Measurements from ENCODE around the gene SUSD6. TPM values are rescaled to one million over a fixed set of nuclear protein-coding genes. Genes with fewer than 3 reads are reported as not detected.

Gene SUSD6
- total RNA-seq, 2 experiments from 2014 or later: 23.1 to 43.6 TPM

DNA sequence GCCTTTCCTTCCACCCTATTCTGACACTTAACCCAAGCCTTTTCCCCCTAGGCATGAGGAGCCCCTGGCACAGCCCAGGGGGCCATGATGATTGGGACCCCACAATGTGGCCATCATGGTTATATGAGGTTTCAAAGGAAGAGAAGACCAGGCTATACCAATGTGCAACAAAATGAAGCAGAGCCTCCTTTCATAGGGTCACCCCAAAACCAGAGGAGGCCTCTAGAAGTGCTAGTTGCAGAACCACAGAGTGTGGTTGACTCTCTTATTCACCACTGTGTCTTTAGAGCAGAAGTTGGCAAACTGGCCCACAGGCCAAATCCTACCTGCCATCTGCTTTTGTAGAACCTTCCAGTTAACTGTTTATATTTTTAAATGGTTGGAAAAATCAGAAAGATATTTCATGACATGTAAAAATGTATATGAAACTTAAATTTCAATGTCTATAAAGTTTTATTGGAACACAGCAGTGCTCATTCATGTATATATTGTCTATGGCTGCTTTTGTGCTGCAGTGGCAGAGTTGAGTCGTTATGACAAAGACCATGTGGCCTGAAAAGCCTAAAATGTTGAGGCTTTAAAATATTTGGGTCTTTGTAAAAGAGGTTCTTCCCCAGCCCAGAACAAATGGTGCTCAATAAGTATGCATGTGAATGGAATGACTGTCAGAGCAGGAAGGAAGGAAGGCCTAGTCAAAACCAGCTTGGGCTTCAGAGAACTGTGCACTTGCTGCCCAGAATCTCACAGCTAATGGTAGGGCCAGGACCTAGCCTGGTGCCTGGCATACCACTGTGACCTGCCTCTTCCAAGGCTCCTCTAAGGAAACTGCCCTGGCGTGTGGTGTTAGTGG, 49.2 kb downstream of the SUSD6 start:
- TF ChIP-seq, protein P1, sequence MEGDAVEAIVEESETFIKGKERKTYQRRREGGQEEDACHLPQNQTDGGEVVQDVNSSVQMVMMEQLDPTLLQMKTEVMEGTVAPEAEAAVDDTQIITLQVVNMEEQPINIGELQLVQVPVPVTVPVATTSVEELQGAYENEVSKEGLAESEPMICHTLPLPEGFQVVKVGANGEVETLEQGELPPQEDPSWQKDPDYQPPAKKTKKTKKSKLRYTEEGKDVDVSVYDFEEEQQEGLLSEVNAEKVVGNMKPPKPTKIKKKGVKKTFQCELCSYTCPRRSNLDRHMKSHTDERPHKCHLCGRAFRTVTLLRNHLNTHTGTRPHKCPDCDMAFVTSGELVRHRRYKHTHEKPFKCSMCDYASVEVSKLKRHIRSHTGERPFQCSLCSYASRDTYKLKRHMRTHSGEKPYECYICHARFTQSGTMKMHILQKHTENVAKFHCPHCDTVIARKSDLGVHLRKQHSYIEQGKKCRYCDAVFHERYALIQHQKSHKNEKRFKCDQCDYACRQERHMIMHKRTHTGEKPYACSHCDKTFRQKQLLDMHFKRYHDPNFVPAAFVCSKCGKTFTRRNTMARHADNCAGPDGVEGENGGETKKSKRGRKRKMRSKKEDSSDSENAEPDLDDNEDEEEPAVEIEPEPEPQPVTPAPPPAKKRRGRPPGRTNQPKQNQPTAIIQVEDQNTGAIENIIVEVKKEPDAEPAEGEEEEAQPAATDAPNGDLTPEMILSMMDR (conservative IDR thresholded peaks at IDR 0.05; ENCODE audit: low read length): no peak
- no peak for TF ChIP-seq EZH2phosphoT487 (IDR thresholded peaks at IDR 0.05; ENCODE audit: borderline replicate concordance, low read depth, low read length)
- H3K79me2 ChIP-seq (ENCODE audit: insufficient read depth, low read depth, low read length): peaks cover 98% of the 10 kb centered on the region
- POLR2A ChIA-PET: interaction anchor here (0.7 to 1.6 kb wide), 2 partner anchors 26 to 52 kb away, joined by 3 to 5 read pairs; no protein-coding TSS in a partner anchor
- H3K4me1 ChIP-seq (ENCODE audit: insufficient read depth, low read length, poor library complexity, severe bottlenecking): peaks cover 60% of the 10 kb centered on the region
- H3K9me2 ChIP-seq (ENCODE audit: insufficient read depth, low read length): no peaks in the 10 kb centered on the region
- no peak overlapping the region for H3K4me2 ChIP-seq (ENCODE audit: low read length)
- intact Hi-C loops (cut with micrococcal nuclease; ENCODE audit: unreplicated experiment): no loop called here
- CTCF ChIA-PET (ENCODE audit: unreplicated experiment): no interaction called here
- no peak overlapping the region for H3K4me3 ChIP-seq (ENCODE audit: low read depth, low read length, poor library complexity, severe bottlenecking)
- BruUV-seq (replicated peaks): TSS peak; percentile 10
- H2AFZ ChIP-seq (ENCODE audit: low read length): no peak overlapping the region
- H3K36me3 ChIP-seq (ENCODE audit: insufficient read depth, low read length): peaks cover 76% of the 10 kb centered on the region
- no peak overlapping the region for H3K27ac ChIP-seq (ENCODE audit: low read depth, low read length, poor library complexity, severe bottlenecking)
- H4K20me1 ChIP-seq (ENCODE audit: insufficient read depth, low read length): peaks cover 52% of the 10 kb centered on the region
- DNase-seq (ENCODE audit: low spot score): no peak
- H3K9me3 ChIP-seq (ENCODE audit: low read length): no peaks in the 10 kb centered on the region

GRCh38 chr14:69661194-69661537, 49.8 kb downstream of the SUSD6 start:
- peaks cover 76% of the 10 kb centered on the region for H3K36me3 ChIP-seq (ENCODE audit: insufficient read depth, low read length)
- no TSS peak for BruUV-seq (replicated peaks)
- H3K4me2 ChIP-seq (ENCODE audit: low read length): no peak overlapping the region
- no peaks in the 10 kb centered on the region for H3K9me2 ChIP-seq (ENCODE audit: insufficient read depth, low read length)
- no peaks in the 10 kb centered on the region for H3K9me3 ChIP-seq (ENCODE audit: low read length)
- ChIA-PET POLR2A (interaction anchor here (0.7 to 1.6 kb wide), 3 partner anchors 27 to 52 kb away, joined by 3 to 5 read pairs (median 4); no protein-coding TSS in a partner anchor), CTCF (ENCODE audit: unreplicated experiment) (no interaction called here)
- no peak for TF ChIP-seq EZH2phosphoT487 (IDR thresholded peaks at IDR 0.05; ENCODE audit: borderline replicate concordance, low read depth, low read length)
- TF ChIP-seq, protein P1 (conservative IDR thresholded peaks at IDR 0.05; ENCODE audit: low read length): no peak
- H3K4me3 ChIP-seq (ENCODE audit: low read depth, low read length, poor library complexity, severe bottlenecking): no peak overlapping the region
- no peak overlapping the region for H2AFZ ChIP-seq (ENCODE audit: low read length)
- H4K20me1 ChIP-seq (ENCODE audit: insufficient read depth, low read length): peaks cover 56% of the 10 kb centered on the region
- H3K27ac ChIP-seq (ENCODE audit: low read depth, low read length, poor library complexity, severe bottlenecking): no peak overlapping the region
- peaks cover 60% of the 10 kb centered on the region for H3K4me1 ChIP-seq (ENCODE audit: insufficient read depth, low read length, poor library complexity, severe bottlenecking)
- peaks cover 98% of the 10 kb centered on the region for H3K79me2 ChIP-seq (ENCODE audit: insufficient read depth, low read depth, low read length)
- intact Hi-C loops (cut with micrococcal nuclease; ENCODE audit: unreplicated experiment): no loop called here
- DNase-seq (ENCODE audit: low spot score): no peak
